ENCODE measurements around the gene B4GALT5.
A peak's percentile ranks its signal among the peaks of the same experiment; 100 is the strongest.
"Not testable (repeated sequence)": the region's sequence is repeated elsewhere in the genome, so short reads cannot be mapped to it uniquely, and the experiment has no call there.

Gene B4GALT5, protein sequence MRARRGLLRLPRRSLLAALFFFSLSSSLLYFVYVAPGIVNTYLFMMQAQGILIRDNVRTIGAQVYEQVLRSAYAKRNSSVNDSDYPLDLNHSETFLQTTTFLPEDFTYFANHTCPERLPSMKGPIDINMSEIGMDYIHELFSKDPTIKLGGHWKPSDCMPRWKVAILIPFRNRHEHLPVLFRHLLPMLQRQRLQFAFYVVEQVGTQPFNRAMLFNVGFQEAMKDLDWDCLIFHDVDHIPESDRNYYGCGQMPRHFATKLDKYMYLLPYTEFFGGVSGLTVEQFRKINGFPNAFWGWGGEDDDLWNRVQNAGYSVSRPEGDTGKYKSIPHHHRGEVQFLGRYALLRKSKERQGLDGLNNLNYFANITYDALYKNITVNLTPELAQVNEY

DNA sequence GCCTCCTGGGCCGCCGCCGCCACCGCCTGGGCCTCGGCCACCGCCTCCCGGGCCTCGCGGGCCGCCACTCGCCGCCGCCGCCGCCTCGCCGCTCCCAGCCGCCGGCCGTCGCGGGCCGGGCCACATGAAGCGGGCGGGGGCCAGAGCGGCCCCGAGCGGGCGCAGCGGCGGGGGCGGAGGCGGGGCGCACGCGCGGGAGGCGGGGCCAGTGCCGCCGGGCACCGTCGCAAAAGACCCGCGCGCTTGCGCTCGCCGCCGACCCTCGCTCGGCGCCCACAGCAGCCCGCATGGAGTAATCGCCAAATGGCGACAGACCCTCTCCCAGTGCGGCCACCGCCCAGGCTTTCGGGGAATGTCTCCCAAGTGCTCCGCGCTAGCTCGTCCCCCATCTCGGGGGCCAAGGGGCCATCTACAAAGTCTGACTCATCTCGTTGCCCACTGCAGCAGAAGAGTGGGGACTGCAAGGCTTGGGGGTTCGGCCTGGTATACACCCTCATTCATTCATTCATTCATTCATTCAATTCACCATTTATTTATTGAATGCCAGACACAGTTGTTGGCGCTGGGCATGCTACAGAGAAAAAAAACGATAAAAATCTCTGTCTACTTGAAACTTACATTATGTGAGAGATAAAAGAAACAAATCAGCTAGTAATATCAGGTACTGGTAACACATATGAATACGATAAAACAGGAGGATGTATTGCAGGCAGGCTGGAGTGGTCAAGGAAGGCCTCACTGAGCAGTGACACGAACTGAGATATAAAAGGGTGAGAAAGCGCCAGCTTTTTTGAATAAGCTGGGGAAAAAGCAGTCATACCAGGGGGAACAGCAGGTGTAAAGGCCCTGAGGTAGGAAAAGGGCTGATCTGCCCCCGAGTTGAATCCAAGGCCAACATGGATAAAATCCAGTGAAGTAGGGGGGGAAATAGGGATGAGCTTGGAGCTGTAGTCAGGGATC lies at the start of gene B4GALT5:
TSS of gene B4GALT5 (minus strand) at position 126 of the 960 bp plus-strand sequence. CDS start 188 bp downstream, outside the sequence.
- peak; percentile 78 for DNase-seq
- ATAC-seq = peak; percentile 82
- H3K27me3 Mint-ChIP-seq = no peaks in the 10 kb centered on the region
- peaks cover 9% of the 10 kb centered on the region for H3K36me3 Mint-ChIP-seq (ENCODE audit: low read depth)
- H3K27ac Mint-ChIP-seq = peak within 1 kb of the TSS; percentile 91
- peak within 1 kb of the TSS; percentile 88 for H3K4me3 Mint-ChIP-seq
- H3K9me3 Mint-ChIP-seq = no peaks in the 10 kb centered on the region
- H3K4me1 Mint-ChIP-seq = peaks cover 49% of the 10 kb centered on the region

DNA sequence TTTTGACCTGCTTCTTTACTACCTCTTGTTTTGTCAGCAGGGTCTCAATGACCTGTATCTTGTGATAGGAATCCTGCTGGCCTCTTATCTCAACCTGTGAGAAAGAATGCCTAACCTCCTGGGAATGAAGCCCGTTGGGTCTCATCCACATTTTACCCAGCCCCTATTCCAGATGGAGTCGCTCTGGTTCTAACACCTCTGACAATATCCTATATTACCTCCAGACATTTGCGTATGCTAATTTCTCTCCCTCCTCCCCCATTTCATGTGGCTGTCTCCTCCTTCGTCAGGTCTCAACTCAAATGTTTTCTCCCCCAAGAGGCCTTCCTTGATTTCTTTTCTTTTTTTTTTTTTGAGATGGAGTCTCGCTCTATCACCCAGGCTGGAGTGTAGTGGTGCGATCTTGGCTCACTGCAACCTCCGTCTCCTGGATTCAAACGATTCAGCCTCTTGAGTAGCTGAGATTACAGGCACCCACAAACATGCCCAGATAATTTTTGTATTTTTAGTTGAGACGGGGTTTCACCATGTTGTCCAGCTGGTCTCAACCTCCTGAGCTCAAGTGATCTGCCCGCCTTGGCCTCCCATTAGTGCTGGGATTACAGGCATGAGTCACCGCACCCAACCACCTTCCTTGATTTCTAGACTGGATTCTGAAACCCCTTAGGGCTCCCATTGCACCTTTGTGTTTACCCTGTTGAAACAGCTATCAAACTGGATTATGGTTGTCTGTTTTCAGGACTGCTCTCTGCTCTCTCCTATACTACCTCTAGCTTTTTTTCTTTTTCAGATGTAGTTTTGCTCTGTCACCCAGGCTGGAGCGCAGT lies 49.5 kb upstream of the B4GALT5 start:
- Mint-ChIP-seq H3K27ac (no peak overlapping the region), H3K4me1 (peaks cover 8% of the 10 kb centered on the region), H3K27me3 (peaks cover 33% of the 10 kb centered on the region), H3K9me3 (no peaks in the 10 kb centered on the region), H3K36me3 (ENCODE audit: low read depth) (no peaks in the 10 kb centered on the region), H3K4me3 (no peak overlapping the region)
- DNase-seq = no peak
- no peak for ATAC-seq

DNA sequence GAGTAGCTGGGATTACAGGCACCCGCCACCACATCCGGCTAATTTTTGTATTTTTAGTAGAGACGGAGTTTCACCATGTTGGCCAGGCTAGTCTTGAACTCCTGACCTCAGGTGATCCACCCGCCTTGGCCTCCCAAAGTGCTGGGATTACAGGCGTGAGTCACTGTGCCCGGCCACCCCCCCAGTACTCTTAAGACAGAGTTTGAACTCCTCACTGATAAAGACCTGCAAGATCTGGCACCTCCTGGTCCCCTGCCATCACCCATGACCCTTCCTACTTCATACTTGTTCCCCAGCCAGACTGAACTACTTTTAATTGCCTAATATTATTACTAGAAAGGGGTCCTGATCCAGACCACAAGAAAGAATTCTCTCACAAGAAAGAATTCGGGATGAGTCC lies 48.2 kb upstream of the B4GALT5 start:
- H3K36me3 Mint-ChIP-seq (ENCODE audit: low read depth); H3K27ac Mint-ChIP-seq; H3K4me3 Mint-ChIP-seq; DNase-seq; H3K9me3 Mint-ChIP-seq; H3K4me1 Mint-ChIP-seq; ATAC-seq: not testable (repeated sequence)
- H3K27me3 Mint-ChIP-seq = peaks cover 28% of the 10 kb centered on the region

DNA sequence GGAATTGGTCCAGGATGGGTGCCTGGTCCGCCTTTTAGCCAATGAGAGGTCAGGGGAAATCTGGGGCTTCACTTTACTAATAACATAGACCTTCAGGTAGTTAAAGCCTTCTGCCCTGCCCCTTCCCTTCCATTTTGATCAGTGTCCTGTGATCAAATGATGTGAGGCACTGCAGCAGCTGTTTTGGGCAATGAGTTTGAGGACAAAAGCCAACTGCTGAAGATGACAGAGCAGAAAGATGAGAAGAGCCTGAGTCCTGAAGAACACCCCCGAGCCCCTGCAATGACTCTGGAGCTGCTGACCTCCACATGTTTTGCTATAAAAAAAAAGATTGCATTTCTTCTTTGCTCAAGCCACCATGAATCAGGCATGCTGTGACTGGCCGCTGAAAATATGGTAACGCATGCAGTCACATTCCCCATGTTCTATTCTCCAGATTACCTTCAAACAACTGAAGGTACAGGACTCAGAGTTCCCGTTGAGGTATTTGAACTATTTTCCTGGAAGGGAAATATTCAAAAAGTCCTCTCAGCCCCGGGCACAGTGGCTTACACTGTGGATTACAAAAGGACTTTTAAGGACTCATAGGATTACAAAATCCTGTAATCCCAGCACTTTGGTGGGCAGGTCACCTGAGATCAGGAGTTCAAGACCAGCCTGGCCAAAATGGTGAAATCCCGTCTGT lies 45.7 kb upstream of the B4GALT5 start:
- no peak overlapping the region for H3K4me3 Mint-ChIP-seq
- peaks cover 18% of the 10 kb centered on the region for H3K27me3 Mint-ChIP-seq
- no peaks in the 10 kb centered on the region for H3K36me3 Mint-ChIP-seq (ENCODE audit: low read depth)
- no peak overlapping the region for H3K27ac Mint-ChIP-seq
- no peaks in the 10 kb centered on the region for H3K4me1 Mint-ChIP-seq
- DNase-seq (no peak), ATAC-seq (no peak)
- H3K9me3 Mint-ChIP-seq = no peaks in the 10 kb centered on the region

DNA sequence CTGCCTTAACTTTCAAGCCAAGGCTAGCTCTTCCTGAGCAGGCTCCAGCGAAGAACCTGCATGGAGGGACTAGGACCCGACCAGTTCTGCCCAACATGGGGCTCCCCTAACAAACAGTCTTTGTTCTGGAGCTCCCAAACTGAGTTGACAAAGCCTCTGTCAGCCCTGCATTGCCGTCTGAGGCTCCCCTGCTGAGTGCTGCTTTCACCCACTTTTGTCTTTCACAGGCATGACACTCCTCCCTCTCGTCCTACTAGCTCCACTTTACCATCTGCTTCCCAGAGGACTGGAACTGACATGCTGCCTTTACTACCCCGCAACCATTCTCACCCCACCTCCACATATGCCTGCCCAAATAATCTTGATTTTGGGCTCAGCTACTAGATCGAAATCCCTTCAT lies 45.1 kb upstream of the B4GALT5 start:
- Mint-ChIP-seq H3K9me3 (no peaks in the 10 kb centered on the region), H3K27me3 (peaks cover 15% of the 10 kb centered on the region), H3K4me1 (no peaks in the 10 kb centered on the region), H3K36me3 (ENCODE audit: low read depth) (no peaks in the 10 kb centered on the region), H3K27ac (no peak overlapping the region), H3K4me3 (no peak overlapping the region)
- ATAC-seq (no peak), DNase-seq (no peak)

DNA sequence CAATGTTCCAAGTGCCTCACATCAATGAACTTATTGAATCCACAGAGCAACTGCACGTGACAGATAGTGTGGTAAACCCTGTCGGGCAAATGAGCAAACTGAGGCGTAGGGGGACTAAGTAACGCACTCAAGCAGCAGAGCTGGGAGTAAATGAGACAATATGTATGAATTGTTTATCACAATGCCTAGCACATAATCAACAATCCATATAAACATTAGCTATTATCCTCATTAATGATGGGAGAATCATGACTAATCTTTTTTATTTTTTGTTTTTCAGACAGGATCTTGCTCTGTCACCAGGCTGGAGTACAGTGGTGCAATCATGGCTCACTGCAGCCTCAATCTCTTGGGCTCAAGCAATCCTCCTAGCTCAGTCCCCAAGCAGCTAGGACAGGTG lies 43.9 kb upstream of the B4GALT5 start:
- Mint-ChIP-seq H3K4me1 (no peaks in the 10 kb centered on the region), H3K36me3 (ENCODE audit: low read depth) (no peaks in the 10 kb centered on the region)

DNA sequence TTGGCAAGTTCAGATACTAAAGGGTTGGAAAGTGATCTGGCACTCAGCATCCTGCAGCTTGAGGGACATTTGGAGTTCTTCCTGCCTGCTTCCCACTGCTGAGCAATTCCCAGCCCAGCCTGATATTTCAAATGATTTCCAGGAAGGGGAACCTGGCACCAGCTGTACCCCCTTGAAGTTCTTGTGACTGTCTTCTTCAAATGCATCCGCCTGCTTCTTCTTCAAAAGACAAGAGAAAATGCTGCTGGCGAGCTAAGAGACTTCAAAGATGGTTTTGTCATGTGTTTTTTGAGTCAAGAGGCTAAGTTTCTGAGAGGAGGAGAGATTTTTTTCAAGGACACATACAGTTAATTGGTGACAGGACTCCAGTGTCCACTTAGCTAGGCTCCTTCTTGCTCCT lies 42.6 kb upstream of the B4GALT5 start:
- ATAC-seq = no peak
- H3K27ac Mint-ChIP-seq = no peak overlapping the region
- H3K27me3 Mint-ChIP-seq = peaks cover 19% of the 10 kb centered on the region

More for the DNA sequence above, 43.9 kb upstream of the B4GALT5 start:
- DNase-seq = no peak
- no peak for ATAC-seq
- H3K9me3 Mint-ChIP-seq = no peaks in the 10 kb centered on the region
- H3K27me3 Mint-ChIP-seq = peaks cover 19% of the 10 kb centered on the region
- no peak overlapping the region for H3K27ac Mint-ChIP-seq
- H3K4me3 Mint-ChIP-seq = no peak overlapping the region

DNA sequence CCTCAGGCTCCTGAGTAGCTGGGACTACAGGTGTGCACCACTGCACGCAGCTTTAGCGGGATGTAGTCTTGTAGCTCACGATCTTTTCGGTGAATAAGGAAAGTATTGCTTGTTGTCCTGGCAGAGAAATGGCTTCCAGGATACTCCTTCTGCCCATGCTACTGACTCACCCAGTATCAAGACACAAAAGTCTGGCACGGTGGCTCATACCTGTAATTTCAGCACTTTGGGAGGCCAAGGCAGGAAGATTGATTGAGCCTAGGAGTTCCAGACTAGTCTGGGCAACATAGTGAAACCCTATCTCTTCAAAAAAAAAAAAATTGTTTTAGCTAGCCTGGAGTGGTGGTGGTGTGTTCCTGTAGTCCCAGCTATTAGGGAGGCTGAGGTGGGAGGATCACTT lies 40.9 kb upstream of the B4GALT5 start:
- Mint-ChIP-seq H3K9me3 (no peaks in the 10 kb centered on the region), H3K4me1 (peaks cover 8% of the 10 kb centered on the region), H3K27me3 (peaks cover 20% of the 10 kb centered on the region), H3K36me3 (ENCODE audit: low read depth) (no peaks in the 10 kb centered on the region), H3K4me3 (no peak overlapping the region), H3K27ac (no peak overlapping the region)
- DNase-seq = no peak
- ATAC-seq = no peak

More for the DNA sequence above, 42.6 kb upstream of the B4GALT5 start:
- Mint-ChIP-seq H3K9me3 (no peaks in the 10 kb centered on the region), H3K4me3 (no peak overlapping the region), H3K4me1 (no peaks in the 10 kb centered on the region), H3K36me3 (ENCODE audit: low read depth) (no peaks in the 10 kb centered on the region)
- no peak for DNase-seq

DNA sequence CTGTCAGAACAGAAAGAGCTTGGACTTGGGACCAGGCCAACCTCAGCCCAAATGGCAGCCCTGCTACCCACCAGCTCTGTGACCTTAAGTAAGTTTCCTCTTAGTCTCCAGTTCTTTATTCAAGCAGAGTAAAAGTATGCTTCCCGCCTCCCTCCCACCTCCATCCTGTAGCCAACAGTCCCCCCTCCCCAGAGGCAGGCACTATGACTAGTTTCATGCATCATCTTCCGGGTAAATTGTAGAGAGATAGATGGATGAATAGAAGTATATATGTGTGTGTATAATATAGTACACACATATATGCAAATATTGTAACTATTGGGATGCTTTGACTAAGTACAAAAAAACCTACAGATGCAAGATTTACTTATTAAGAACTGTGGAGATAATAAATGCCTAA lies 39.5 kb upstream of the B4GALT5 start:
- peaks cover 17% of the 10 kb centered on the region for H3K27me3 Mint-ChIP-seq
- H3K9me3 Mint-ChIP-seq = no peaks in the 10 kb centered on the region
- no peak for DNase-seq
- ATAC-seq = no peak
- H3K4me1 Mint-ChIP-seq = peaks cover 8% of the 10 kb centered on the region
- H3K36me3 Mint-ChIP-seq (ENCODE audit: low read depth) = no peaks in the 10 kb centered on the region
- no peak overlapping the region for H3K27ac Mint-ChIP-seq
- H3K4me3 Mint-ChIP-seq = no peak overlapping the region

DNA sequence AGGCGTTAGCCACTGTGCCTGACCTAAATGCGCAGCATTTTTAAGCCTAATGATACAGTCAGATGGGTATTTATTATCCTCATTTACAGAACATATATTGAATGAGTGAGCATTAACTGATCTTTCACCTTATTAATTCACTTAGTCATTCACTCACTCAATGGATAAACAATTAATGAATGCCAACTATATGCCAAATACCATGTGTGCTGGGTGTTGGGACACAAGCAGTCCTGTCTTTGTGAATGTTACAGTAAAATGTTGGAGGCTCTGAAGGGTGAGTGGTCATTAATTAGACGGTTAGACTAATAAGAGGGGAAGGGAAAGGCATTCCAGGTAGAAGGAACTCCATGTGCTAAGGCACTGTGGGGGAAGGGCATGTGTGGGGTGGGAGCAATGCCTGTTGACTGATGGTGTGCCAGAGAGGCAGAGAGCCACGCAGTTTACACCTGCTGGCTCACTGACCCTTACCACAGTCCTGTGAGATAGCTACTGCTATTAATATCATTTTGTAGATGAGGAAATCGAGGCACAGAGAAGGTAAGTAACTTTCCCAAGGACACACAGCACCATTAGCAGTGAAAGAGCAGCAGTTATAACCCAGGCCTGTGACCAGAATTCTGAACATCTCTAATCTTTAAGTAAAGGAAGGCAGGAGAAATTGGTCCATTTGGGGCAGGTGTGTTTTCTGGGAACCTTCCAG lies 38.7 kb upstream of the B4GALT5 start:
- DNase-seq (no peak), ATAC-seq (no peak)
- Mint-ChIP-seq H3K27ac (no peak overlapping the region), H3K36me3 (ENCODE audit: low read depth) (no peaks in the 10 kb centered on the region), H3K27me3 (peaks cover 14% of the 10 kb centered on the region), H3K4me1 (peaks cover 10% of the 10 kb centered on the region), H3K4me3 (no peak overlapping the region), H3K9me3 (no peaks in the 10 kb centered on the region)

DNA sequence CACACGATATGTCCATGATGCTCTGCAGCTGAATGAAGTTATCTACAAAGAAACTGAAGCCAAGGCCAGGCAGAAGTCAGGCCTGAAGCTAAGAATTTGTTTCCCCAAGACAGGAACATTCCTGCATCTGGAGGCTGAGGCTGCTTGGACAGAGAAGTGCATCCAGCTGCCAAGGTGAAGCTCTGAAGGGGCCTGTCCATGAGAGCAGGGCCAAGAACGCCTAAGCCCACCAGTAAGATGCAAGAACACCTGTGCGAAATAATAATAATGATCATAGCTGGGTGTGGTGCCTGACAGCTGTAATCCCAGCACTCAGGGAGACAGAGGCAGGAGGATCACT lies 37.7 kb upstream of the B4GALT5 start:
- no peak overlapping the region for H3K27ac Mint-ChIP-seq
- H3K4me1 Mint-ChIP-seq = peaks cover 10% of the 10 kb centered on the region
- no peak for ATAC-seq
- H3K4me3 Mint-ChIP-seq = no peak overlapping the region
- no peaks in the 10 kb centered on the region for H3K36me3 Mint-ChIP-seq (ENCODE audit: low read depth)
- DNase-seq = no peak
- no peaks in the 10 kb centered on the region for H3K9me3 Mint-ChIP-seq
- peaks cover 11% of the 10 kb centered on the region for H3K27me3 Mint-ChIP-seq

DNA sequence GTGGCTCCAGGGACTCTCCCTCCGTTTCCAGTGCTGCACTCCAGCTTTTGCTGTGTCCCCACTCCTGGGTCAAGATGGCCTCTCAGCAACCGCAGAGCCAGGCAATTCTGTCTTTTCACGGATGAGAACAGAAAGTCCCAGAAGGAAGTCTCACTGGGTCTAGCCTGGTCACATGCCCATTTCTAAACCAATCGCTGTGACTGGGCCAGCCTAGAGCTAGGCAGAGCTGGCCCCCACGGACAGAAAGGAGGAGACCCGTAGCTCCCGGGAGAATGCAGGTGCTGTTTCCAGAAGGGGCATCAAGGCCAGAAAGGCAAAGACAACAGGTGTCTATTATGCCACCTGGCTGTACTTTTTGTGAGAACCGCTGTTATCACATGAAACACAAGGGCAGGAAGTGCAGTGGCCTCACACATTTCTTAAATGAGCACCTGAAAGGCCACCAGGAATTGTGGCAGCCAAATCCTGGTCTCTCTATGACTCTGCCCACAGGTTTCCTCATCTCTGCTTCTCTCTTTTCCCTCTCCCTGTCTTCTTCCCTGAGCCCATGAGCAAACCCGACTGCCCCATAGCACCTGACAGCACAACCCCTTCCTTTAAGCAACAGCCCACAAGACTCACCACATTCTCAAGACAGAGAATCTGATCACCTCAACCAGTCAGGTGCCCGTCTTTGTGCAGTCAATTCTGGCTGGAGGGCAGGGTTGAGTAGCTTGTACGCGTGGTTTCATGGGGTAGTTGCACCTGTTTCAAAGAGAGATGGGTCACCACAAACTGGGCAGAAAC lies 37.1 kb upstream of the B4GALT5 start:
- Mint-ChIP-seq H3K36me3 (ENCODE audit: low read depth) (no peaks in the 10 kb centered on the region), H3K9me3 (no peaks in the 10 kb centered on the region), H3K4me1 (peaks cover 10% of the 10 kb centered on the region), H3K4me3 (no peak overlapping the region), H3K27me3 (peaks cover 9% of the 10 kb centered on the region), H3K27ac (no peak overlapping the region)
- peak; percentile 40 for ATAC-seq
- no peak for DNase-seq

DNA sequence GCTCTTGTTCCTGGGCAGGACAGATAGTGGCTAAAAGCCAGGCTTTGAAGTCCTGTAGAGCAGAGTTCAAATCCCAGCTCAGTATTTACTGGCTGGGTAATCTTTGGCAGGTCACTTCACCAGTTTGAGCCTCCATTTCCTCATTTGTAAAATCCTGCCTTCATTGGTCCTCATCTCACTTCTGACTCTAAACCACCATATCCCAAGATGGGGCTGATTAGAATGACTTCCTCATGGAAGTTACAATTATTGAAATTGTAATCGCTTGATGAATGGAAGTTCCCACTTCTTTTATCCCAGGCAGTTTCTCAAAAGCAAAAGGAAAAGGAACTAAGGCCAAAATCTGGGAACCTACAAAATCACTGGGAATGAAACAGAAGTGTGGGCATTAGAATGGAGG lies 35.9 kb upstream of the B4GALT5 start:
- H3K27ac Mint-ChIP-seq = no peak overlapping the region
- no peaks in the 10 kb centered on the region for H3K9me3 Mint-ChIP-seq
- ATAC-seq = no peak
- peaks cover 9% of the 10 kb centered on the region for H3K27me3 Mint-ChIP-seq
- H3K36me3 Mint-ChIP-seq (ENCODE audit: low read depth) = no peaks in the 10 kb centered on the region
- DNase-seq = no peak
- H3K4me3 Mint-ChIP-seq = no peak overlapping the region
- peaks cover 10% of the 10 kb centered on the region for H3K4me1 Mint-ChIP-seq

All from activated naive CD8-positive, alpha-beta T cell treated with anti-CD3 and anti-CD28 coated beads, Interleukin-2, amount 50 U/mL, for 24 hours (primary cell).